Stimulated activated CD4-positive, alpha-beta T cell treated with anti-CD3 and anti-CD28 coated beads, Interleukin-2, amount 100 ng/mL, for 4 hours (primary cell): Measurements from ENCODE around the gene OR51D1.

Experiments
- DNase-seq: peaks from one replicate; pipeline ENCODE4 v3.0.0-alpha.2; 2020; ENCODE audit warnings: low read depth

The OR51D1 gene

GRCh38 chr11:4645974-4646373, 8.7 kb downstream of the OR51D1 start:
- no peak for DNase-seq

- DNase-seq = no peak
Observed at GRCh38 chr11:4647766-4648165, 10.5 kb downstream of the OR51D1 start.

DNA sequence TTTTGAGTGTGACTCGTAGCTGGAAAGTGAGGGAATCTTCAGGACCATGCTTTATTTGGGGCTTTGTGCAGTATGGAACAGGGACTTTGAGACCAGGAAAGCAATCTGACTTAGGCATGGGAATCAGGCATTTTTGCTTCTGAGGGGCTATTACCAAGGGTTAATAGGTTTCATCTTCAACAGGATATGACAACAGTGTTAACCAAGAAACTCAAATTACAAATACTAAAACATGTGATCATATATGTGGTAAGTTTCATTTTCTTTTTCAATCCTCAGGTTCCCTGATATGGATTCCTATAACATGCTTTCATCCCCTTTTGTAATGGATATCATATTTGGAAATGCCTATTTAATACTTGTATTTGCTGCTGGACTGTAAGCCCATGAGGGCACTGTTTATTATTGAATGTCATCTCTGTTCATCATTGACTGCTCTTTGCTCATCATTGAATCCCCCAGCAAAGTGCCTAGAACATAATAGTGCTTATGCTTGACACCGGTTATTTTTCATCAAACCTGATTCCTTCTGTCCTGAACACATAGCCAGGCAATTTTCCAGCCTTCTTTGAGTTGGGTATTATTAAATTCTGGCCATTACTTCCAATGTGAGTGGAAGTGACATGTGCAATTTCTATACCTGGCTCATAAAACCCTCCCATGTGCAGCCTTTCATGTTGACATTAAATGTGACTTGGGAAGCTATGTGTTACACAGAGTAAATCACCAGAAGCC, 17.5 kb downstream of the OR51D1 start:
- DNase-seq = no peak

GRCh38 chr11:4658629-4659445, 21.6 kb downstream of the OR51D1 start:
- no peak for DNase-seq

DNA sequence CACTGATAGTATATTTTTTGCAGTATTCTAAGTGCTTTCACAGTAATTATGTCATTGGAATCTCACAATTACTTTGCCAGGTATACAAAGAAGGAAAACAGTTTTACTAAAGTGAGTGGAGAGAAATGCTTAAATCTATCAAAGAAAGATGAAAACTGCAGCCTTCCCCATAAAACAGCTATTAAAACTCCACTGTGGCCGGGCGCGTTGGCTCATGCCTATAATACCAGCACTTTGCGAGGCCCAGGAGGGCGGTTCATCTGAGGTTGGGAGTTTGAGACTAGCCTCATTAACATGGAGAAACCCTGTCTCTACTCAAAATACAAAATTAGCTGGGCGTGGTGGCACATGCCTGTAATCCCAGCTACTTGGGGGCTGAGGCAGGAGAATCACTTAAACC, 25.6 kb downstream of the OR51D1 start:
- no peak for DNase-seq

- no peak for DNase-seq
Observed at GRCh38 chr11:4664183-4664582, 26.9 kb downstream of the OR51D1 start.

DNA sequence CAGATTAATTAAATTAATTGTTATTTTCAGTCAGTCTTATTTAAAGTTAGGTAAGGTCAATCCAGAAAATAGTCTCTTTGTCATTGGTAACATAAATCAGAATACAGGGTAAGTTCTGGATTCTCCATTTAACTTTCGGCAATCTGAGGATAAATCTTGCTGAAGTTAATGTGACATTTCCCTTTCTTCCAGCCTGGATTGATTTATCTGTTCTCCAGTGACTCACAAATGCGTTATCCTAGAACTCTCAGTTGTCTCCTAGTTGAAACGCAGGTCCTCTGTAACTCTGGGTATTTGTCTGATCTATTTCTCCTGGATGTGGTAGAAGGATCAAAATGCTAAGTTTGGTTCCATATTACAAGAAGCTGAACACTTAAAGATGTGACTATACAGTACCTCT, 27.5 kb downstream of the OR51D1 start:
- no peak for DNase-seq

- no peak for DNase-seq
Observed at GRCh38 chr11:4665424-4665823, 28.1 kb downstream of the OR51D1 start.

DNA sequence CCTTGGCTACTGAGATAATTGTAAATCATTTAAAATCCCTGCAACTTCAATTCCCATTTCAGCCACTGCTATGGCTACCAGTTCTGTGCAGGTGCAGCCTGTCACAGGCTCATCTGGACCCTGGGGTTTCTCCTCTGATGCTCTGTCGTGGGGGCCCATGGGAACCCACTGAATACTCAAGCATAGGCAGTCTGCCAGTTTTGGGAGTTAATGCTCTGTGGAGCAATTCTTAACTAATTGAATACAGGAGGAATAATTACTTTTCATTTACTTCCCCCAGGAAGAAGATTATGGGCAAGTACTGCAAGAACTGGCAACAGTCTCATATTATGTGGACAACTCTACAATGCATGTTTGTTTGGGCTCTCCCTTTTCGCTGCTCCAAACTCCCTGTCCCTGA, 34.5 kb downstream of the OR51D1 start:
- DNase-seq = no peak

GRCh38 chr11:4672470-4672869, 35.2 kb downstream of the OR51D1 start:
- no peak for DNase-seq

- DNase-seq = no peak
Observed at GRCh38 chr11:4673781-4674180, 36.5 kb downstream of the OR51D1 start.

DNA sequence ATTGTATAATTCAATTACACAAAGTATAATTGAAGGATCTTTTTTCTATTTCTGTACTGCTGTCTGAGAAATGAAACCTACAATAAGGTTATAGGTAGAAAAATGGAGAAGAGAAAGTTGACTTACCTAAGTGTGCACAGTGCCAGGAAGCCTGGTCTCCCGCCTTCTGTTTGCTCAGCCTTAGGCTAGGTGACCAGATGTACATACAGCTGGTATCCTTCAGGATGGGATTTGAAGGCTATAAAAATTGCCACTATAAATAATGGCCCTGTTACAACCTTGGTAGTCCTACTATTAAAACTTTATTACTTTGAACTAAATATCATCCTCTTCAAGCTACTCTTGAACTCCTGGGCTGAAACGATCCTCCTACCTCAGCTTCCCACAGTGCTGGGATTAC, 40.7 kb downstream of the OR51D1 start:
- no peak for DNase-seq

- DNase-seq = no peak
Observed at GRCh38 chr11:4680341-4680740, 43.1 kb downstream of the OR51D1 start.

DNA sequence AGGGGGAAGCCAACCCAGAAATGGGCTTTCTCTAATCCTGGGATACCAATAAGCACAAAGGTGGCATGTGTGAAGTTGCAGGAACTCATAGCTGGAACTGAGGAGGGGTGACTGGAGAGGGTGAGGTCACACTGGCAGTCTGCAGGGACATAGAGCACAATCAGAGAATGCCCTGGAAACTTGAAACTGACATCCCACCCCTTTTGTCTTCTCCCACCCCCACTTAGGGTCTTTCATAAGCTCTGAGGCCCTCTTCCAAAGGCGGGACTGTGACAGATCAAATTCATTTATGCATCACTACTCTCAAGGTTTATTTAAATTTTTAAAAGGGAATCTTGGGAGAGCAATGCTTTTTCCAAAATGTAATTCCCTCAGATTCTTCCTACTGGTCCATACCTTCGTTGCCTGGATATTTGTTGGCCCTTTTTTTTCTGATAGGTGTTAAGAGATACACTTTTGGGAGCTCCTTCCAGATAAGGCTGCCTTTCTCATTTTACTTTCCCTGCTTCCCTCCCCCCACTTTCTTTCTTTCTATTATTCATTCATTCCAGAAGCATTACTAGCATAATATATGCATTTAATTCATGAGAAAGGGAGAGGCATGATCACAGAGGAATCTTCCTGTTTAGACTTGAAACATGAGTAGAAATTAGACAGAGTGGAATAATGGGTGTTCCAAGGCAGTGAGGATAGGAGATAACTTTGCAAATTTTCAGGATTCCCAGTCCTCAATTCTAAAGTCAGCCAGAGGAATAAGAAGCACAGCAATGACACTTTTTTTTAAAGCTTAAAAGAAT, 45.5 kb downstream of the OR51D1 start:
- DNase-seq = no peak

GRCh38 chr11:4684631-4685285, 47.5 kb downstream of the OR51D1 start:
- no peak for DNase-seq
